ENCODE measurements around the gene ACOT13.
"Not testable (repeated sequence)": the region's sequence is repeated elsewhere in the genome, so short reads cannot be mapped to it uniquely, and the experiment has no call there.

ACOT13 gene

GRCh38 chr6:24710519-24711303 is 43.8 kb downstream of the ACOT13 start:
- no peaks in the 10 kb centered on the region for H3K4me1 ChIP-seq (ENCODE audit: control insufficient read depth, insufficient read depth, low read length)
- no peak overlapping the region for H3K4me3 ChIP-seq (ENCODE audit: low read depth, low read length)
- H3K9me3 ChIP-seq (ENCODE audit: control insufficient read depth, insufficient read depth, low read depth, low read length): no peaks in the 10 kb centered on the region
- CTCF ChIA-PET: interaction anchor here (0.6 to 2.4 kb wide), 3 partner anchors 130 to 311 kb away, joined by 3 to 12 read pairs (median 3); no protein-coding TSS in a partner anchor
- H3K36me3 ChIP-seq (ENCODE audit: control insufficient read depth in 2 of 2, insufficient read depth in 1 of 2, low read length in 2 of 2): peaks cover 90 to 98% of the 10 kb centered on the region in 2 experiments
- POLR2A ChIA-PET: no interaction called here
- no peak for TF ChIP-seq ZNF561 (tag by site-specific recombination; IDR thresholded peaks at IDR 0.05; ENCODE audit: borderline replicate concordance)
- no peak for TF ChIP-seq ZNF341 (tag by site-specific recombination; IDR thresholded peaks at IDR 0.05; ENCODE audit: low read depth)
- TF ChIP-seq ZNF398 (tag by site-specific recombination; IDR thresholded peaks at IDR 0.05): no peak
- TF ChIP-seq PRDM6 (tag by site-specific recombination; IDR thresholded peaks at IDR 0.05): no peak
- no peak for TF ChIP-seq ZSCAN23 (tag by site-specific recombination; IDR thresholded peaks at IDR 0.05)
- TF ChIP-seq GLIS2 (tag by site-specific recombination; IDR thresholded peaks at IDR 0.05): no peak
- no peak for TF ChIP-seq OSR2 (tag by site-specific recombination; IDR thresholded peaks at IDR 0.05)
- no peak for TF ChIP-seq ZNF10 (tag by site-specific recombination; IDR thresholded peaks at IDR 0.05)
- no peak for TF ChIP-seq ZNF404 (tag by site-specific recombination; IDR thresholded peaks at IDR 0.05)
- no peak overlapping the region for H3K27ac ChIP-seq (ENCODE audit: extremely low read depth, low read depth, low read length)

GRCh38 chr6:24716602-24717148 is 49.8 kb downstream of the ACOT13 start:
- peaks cover 43 to 70% of the 10 kb centered on the region in 2 experiments for H3K36me3 ChIP-seq (ENCODE audit: control insufficient read depth in 2 of 2, insufficient read depth in 1 of 2, low read length in 2 of 2)
- CTCF ChIA-PET: interaction anchor here (0.6 kb wide), 1 partner anchor 328 kb away, joined by 6 read pairs; no protein-coding TSS in a partner anchor
- not testable (repeated sequence) for H3K27ac ChIP-seq (ENCODE audit: extremely low read depth, low read depth, low read length); H3K4me3 ChIP-seq (ENCODE audit: low read depth, low read length); H3K9me3 ChIP-seq (ENCODE audit: control insufficient read depth, insufficient read depth, low read depth, low read length); H3K4me1 ChIP-seq (ENCODE audit: control insufficient read depth, insufficient read depth, low read length)
- TF ChIP-seq ZNF121 (tag by site-specific recombination; IDR thresholded peaks at IDR 0.05): peak; percentile 86
- POLR2A ChIA-PET: interaction anchor here (3.8 kb wide), 1 partner anchor 59 kb away, joined by 28 read pairs; the partner anchor contains the start of gene GMNN

- H3K4me3 ChIP-seq (ENCODE audit: low read depth, low read length): peak overlapping the region; percentile 97
- no peak overlapping the region for H3K27ac ChIP-seq (ENCODE audit: extremely low read depth, low read depth, low read length)
- CTCF ChIA-PET: interaction anchor here (0.6 to 0.8 kb wide), 2 partner anchors 300 to 435 kb away, joined by 3 read pairs; no protein-coding TSS in a partner anchor
- POLR2A ChIA-PET: interaction anchor here (0.7 to 3.8 kb wide), 5 partner anchors 11 to 135 kb away, joined by 3 to 28 read pairs (median 7); partner anchors contain the start of genes ACOT13, GMNN and TDP2
- TF ChIP-seq REST (tag by site-specific recombination; IDR thresholded peaks at IDR 0.05) (peak; percentile 74), ZFHX2 (tag by site-specific recombination; conservative IDR thresholded peaks at IDR 0.05) (no peak), ZBTB11 (tag by site-specific recombination; conservative IDR thresholded peaks at IDR 0.05; ENCODE audit: low read depth) (peak; percentile 13; the same call in 1 of the 2 replicates)
- H3K36me3 ChIP-seq (ENCODE audit: control insufficient read depth in 2 of 2, insufficient read depth in 1 of 2, low read length in 2 of 2): peaks cover 24 to 51% of the 10 kb centered on the region in 2 experiments
- no peaks in the 10 kb centered on the region for H3K9me3 ChIP-seq (ENCODE audit: control insufficient read depth, insufficient read depth, low read depth, low read length)
- H3K4me1 ChIP-seq (ENCODE audit: control insufficient read depth, insufficient read depth, low read length): peaks cover 3% of the 10 kb centered on the region
These were observed 51.7 kb downstream of the ACOT13 start for GRCh38 chr6:24718449-24719124.

All from HEK293 (cell line).